Measurements from ENCODE around the gene TNK2. TPM values are rescaled to one million over a fixed set of nuclear protein-coding genes. Genes with fewer than 3 reads are reported as not detected.

TNK2 gene
- total RNA-seq, 1 experiment from 2014 or later: 72.3 TPM

- ChIA-PET CTCF (no interaction called here), POLR2A (no interaction called here)
- peaks cover 5% of the 10 kb centered on the region; the same call in 1 of the 2 replicates for H3K4me1 ChIP-seq (ENCODE audit: control insufficient read depth, insufficient read depth, low read length)
- in situ Hi-C loops (cut with HindIII; ENCODE audit: low pct_unique_long_range_greater_than_20kb, low sequenced_read_pairs): no loop called here
- DNase-seq (ENCODE audit: low read depth, low spot score) (no peak), ATAC-seq (peak; percentile 64)
- H3K9me3 ChIP-seq (ENCODE audit: control insufficient read depth, insufficient read depth, low read depth, low read length): no peaks in the 10 kb centered on the region
- BruUV-seq (replicated peaks): no TSS peak
- H3K27ac ChIP-seq (ENCODE audit: low read length): no peak overlapping the region
- intact Hi-C loops (cut with micrococcal nuclease; ENCODE audit: unreplicated experiment): no loop called here
- H3K27me3 ChIP-seq (ENCODE audit: control insufficient read depth, insufficient read depth, low read length): no peaks in the 10 kb centered on the region
- TF ChIP-seq, protein P1, sequence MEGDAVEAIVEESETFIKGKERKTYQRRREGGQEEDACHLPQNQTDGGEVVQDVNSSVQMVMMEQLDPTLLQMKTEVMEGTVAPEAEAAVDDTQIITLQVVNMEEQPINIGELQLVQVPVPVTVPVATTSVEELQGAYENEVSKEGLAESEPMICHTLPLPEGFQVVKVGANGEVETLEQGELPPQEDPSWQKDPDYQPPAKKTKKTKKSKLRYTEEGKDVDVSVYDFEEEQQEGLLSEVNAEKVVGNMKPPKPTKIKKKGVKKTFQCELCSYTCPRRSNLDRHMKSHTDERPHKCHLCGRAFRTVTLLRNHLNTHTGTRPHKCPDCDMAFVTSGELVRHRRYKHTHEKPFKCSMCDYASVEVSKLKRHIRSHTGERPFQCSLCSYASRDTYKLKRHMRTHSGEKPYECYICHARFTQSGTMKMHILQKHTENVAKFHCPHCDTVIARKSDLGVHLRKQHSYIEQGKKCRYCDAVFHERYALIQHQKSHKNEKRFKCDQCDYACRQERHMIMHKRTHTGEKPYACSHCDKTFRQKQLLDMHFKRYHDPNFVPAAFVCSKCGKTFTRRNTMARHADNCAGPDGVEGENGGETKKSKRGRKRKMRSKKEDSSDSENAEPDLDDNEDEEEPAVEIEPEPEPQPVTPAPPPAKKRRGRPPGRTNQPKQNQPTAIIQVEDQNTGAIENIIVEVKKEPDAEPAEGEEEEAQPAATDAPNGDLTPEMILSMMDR (IDR thresholded peaks at IDR 0.05): no peak
- TF ChIP-seq POLR2AphosphoS5 (IDR thresholded peaks at IDR 0.05; ENCODE audit: low read depth, low read length) (no peak), TCF7L2 (IDR thresholded peaks at IDR 0.05; ENCODE audit: low read depth, low read length) (no peak), SIN3A (IDR thresholded peaks at IDR 0.05; ENCODE audit: borderline replicate concordance, insufficient read depth, low read depth, low read length) (no peak)
- TF ChIP-seq, protein P2, sequence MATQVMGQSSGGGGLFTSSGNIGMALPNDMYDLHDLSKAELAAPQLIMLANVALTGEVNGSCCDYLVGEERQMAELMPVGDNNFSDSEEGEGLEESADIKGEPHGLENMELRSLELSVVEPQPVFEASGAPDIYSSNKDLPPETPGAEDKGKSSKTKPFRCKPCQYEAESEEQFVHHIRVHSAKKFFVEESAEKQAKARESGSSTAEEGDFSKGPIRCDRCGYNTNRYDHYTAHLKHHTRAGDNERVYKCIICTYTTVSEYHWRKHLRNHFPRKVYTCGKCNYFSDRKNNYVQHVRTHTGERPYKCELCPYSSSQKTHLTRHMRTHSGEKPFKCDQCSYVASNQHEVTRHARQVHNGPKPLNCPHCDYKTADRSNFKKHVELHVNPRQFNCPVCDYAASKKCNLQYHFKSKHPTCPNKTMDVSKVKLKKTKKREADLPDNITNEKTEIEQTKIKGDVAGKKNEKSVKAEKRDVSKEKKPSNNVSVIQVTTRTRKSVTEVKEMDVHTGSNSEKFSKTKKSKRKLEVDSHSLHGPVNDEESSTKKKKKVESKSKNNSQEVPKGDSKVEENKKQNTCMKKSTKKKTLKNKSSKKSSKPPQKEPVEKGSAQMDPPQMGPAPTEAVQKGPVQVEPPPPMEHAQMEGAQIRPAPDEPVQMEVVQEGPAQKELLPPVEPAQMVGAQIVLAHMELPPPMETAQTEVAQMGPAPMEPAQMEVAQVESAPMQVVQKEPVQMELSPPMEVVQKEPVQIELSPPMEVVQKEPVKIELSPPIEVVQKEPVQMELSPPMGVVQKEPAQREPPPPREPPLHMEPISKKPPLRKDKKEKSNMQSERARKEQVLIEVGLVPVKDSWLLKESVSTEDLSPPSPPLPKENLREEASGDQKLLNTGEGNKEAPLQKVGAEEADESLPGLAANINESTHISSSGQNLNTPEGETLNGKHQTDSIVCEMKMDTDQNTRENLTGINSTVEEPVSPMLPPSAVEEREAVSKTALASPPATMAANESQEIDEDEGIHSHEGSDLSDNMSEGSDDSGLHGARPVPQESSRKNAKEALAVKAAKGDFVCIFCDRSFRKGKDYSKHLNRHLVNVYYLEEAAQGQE (IDR thresholded peaks at IDR 0.05; ENCODE audit: insufficient read depth in 1 of 2, low read depth in 2 of 2, low read length in 1 of 2): no peak
- no peak overlapping the region for H3K4me3 ChIP-seq (ENCODE audit: low read depth in 2 of 2, low read length in 2 of 2)
- peaks cover 2% of the 10 kb centered on the region for H3K36me3 ChIP-seq (ENCODE audit: control insufficient read depth, insufficient read depth, low read length)
Measured at GRCh38 chr3:195873971-195874370, 34.4 kb downstream of the TNK2 start.

DNA sequence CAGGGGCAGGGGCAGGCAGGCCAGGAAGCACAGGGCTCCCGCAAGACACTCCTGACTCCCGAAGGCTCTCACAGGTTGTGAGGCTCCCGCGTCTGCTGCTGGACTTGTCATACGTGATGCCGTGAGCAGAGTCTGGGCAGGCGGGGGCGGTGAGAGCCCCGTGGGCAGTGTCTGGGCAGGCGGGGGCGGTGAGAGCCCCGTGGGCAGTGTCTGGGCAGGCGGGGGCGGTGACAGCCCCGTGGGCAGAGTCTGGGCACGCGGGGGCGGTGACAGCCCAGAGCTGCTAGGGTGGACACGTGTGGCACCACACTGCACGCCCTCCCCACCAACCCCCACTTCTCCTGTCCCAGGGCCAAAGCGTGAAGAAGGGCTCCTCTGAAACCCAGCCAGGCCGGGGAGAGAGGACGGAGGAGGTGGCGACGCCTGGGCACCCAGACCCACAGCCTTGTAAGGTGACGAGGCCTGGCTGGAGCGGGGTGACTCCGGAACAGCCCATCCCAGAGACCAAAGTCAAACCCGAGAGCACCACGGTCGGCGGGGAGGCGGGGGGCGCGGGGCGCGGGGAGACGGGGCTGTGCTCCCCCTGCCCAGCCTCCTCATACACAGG lies 35.0 kb downstream of the TNK2 start:
- no TSS peak for BruUV-seq (replicated peaks)

More for the DNA sequence above, 35.0 kb downstream of the TNK2 start:
- no peaks in the 10 kb centered on the region for H3K27me3 ChIP-seq (ENCODE audit: control insufficient read depth, insufficient read depth, low read length)
- TF ChIP-seq, protein P2 (IDR thresholded peaks at IDR 0.05; ENCODE audit: insufficient read depth in 1 of 2, low read depth in 2 of 2, low read length in 1 of 2): no peak
- TF ChIP-seq SIN3A (IDR thresholded peaks at IDR 0.05; ENCODE audit: borderline replicate concordance, insufficient read depth, low read depth, low read length): no peak
- TF ChIP-seq TCF7L2 (IDR thresholded peaks at IDR 0.05; ENCODE audit: low read depth, low read length): no peak
- TF ChIP-seq POLR2AphosphoS5 (IDR thresholded peaks at IDR 0.05; ENCODE audit: low read depth, low read length): no peak
- TF ChIP-seq, protein P1 (IDR thresholded peaks at IDR 0.05): no peak
- no peak overlapping the region for H3K27ac ChIP-seq (ENCODE audit: low read length)
- POLR2A ChIA-PET: no interaction called here
- peaks cover 5% of the 10 kb centered on the region; the same call in 1 of the 2 replicates for H3K4me1 ChIP-seq (ENCODE audit: control insufficient read depth, insufficient read depth, low read length)
- H3K4me3 ChIP-seq (ENCODE audit: low read depth in 2 of 2, low read length in 2 of 2): no peak overlapping the region
- DNase-seq (ENCODE audit: low read depth, low spot score): no peak
- intact Hi-C loops (cut with micrococcal nuclease; ENCODE audit: unreplicated experiment) (no loop called here), in situ Hi-C loops (cut with HindIII; ENCODE audit: low pct_unique_long_range_greater_than_20kb, low sequenced_read_pairs) (no loop called here)
- H3K9me3 ChIP-seq (ENCODE audit: control insufficient read depth, insufficient read depth, low read depth, low read length): no peaks in the 10 kb centered on the region
- no peak for ATAC-seq
- CTCF ChIA-PET: interaction anchor here (1.0 kb wide), 1 partner anchor 21 kb away, joined by 5 read pairs; no protein-coding TSS in a partner anchor
- peaks cover 2% of the 10 kb centered on the region; the same call in 1 of the 2 replicates for H3K36me3 ChIP-seq (ENCODE audit: control insufficient read depth, insufficient read depth, low read length)

All from Panc1 (cell line).